Sigmoid colon (tissue), 4 donors: ENCODE data around the gene CNTN1.

ENCODE experiments used
- CTCF ChIP-seq, 4 experiments: fragments of 450-650 bp in 3 of 4; fragments of 200-600 bp in 1 of 4; IDR thresholded peaks; one replicate each; pipeline ENCODE4 v1.5.1; 2016 to 2019; ENCODE audit warnings: antibody characterized with exemption in 4 of 4, mild to moderate bottlenecking in 3 of 4, moderate library complexity in 2 of 4
- EP300 ChIP-seq, 4 donors: sonication (generic); formaldehyde crosslinking; IDR thresholded peaks; one replicate each; pipeline ENCODE4 v1.6.1; 2017; ENCODE audit warnings: antibody characterized with exemption in 4 of 4
- POLR2A ChIP-seq, 2 donors: fragments of 450-650 bp; IDR thresholded peaks; one replicate each; pipeline ENCODE4 v1.6.1; 2016; ENCODE audit warnings: antibody characterized with exemption in 2 of 2, mild to moderate bottlenecking in 2 of 2, moderate library complexity in 2 of 2
- POLR2AphosphoS5 ChIP-seq, 4 donors: sonication (generic); formaldehyde crosslinking; IDR thresholded peaks; one replicate each; pipeline ENCODE4 v1.6.1; 2017; ENCODE audit warnings: antibody characterized with exemption in 4 of 4

- TF ChIP-seq POLR2AphosphoS5 (IDR thresholded peaks at IDR 0.05) (no peak), POLR2A (IDR thresholded peaks at IDR 0.05) (no peak), CTCF (IDR thresholded peaks at IDR 0.05) (no peak), EP300 (IDR thresholded peaks at IDR 0.05) (no peak)
Measured at GRCh38 chr12:41032386-41032785, 340.1 kb downstream of the CNTN1 start.
